Activated B cell treated with CpG ODN at 0.5 μM for 24 hours (primary cell): ENCODE measurements around the gene TMPRSS6. TPM values are rescaled to one million over a fixed set of nuclear protein-coding genes. Genes with fewer than 3 reads are reported as not detected.

Source experiments
- ATAC-seq: fragments of 200-7000 bp; cut with Tn5 transposase; one replicate; pipeline ENCODE4 v1.10.0; 2021; ENCODE audit warnings: low read depth, mild to moderate bottlenecking, moderate library complexity
- CTCF ChIA-PET: fragments of 350-600 bp; sonication (Branson Sonifier 250); formaldehyde crosslinking; loops from one replicate; lab custom pipeline; 2021; ENCODE audit warnings: antibody characterized with exemption; lab: Charles Lee
- POLR2A ChIA-PET: fragments of 350-600 bp; sonication (Branson Sonifier 250); formaldehyde crosslinking; loops from one replicate; lab custom pipeline; 2021; ENCODE audit warnings: antibody characterized with exemption; lab: Charles Lee
- DNase-seq: peaks from one replicate; pipeline ENCODE4 v3.0.0; 2022
- H3K27ac Mint-ChIP-seq: one replicate; pipeline ENCODE4 v1.8.0; 2020; ENCODE audit warnings: mixed read lengths
- H3K27me3 Mint-ChIP-seq: one replicate; pipeline ENCODE4 v1.8.0; 2021; ENCODE audit warnings: mixed read lengths
- H3K36me3 Mint-ChIP-seq: one replicate; pipeline ENCODE4 v1.8.0; 2021; ENCODE audit warnings: low read depth, mixed read lengths
- H3K4me1 Mint-ChIP-seq: one replicate; pipeline ENCODE4 v1.8.0; 2021; ENCODE audit warnings: mixed read lengths
- H3K4me3 Mint-ChIP-seq: one replicate; pipeline ENCODE4 v1.8.0; 2020; ENCODE audit warnings: mild to moderate bottlenecking, mixed read lengths
- H3K9me3 Mint-ChIP-seq: one replicate; pipeline ENCODE4 v1.8.0; 2020; ENCODE audit warnings: mixed read lengths
- intact Hi-C: fragments of 100-400 bp; cut with micrococcal nuclease; formaldehyde crosslinking; loops from one replicate; pipeline ENCODE4 v1.15.1; 2024
- total RNA-seq: library from RNA; stranded (reverse); gene quantifications from 2 replicates; pipeline ENCODE4 v1.2.3, GENCODE V29; 2022
- TF ChIP-seq, protein P1 (sequence below): fragments of 200-600 bp; IDR thresholded peaks from one replicate; pipeline ENCODE4 v1.8.0; 2022; ENCODE audit warnings: antibody characterized with exemption, mild to moderate bottlenecking

TMPRSS6 gene
- total RNA-seq, 1 donor from 2014 or later = 5.4 TPM

DNA sequence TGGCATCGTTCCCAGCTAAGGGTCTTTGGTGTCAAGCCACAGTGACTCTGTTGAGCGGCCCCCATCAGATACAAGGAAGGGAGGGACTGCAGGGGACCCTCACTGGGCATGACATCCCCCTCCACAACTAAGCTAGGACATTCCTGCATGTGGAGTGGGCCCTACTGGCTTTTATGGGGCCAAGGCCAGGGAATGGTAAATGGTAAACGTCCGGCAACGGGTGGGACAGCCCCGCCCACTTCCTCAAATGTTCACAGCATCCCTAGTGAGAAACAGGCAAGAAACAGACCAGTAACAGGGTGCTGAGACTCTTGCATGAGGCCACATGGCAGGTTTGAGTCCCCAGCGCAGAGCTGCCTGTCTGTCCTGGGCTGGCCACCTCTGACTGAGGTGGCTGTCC, 4.4 kb downstream of the TMPRSS6 start:
- H3K27ac Mint-ChIP-seq = no peak overlapping the region
- H3K36me3 Mint-ChIP-seq = no peaks in the 10 kb centered on the region
- intact Hi-C loops = no loop called here
- TF ChIP-seq, protein P1, sequence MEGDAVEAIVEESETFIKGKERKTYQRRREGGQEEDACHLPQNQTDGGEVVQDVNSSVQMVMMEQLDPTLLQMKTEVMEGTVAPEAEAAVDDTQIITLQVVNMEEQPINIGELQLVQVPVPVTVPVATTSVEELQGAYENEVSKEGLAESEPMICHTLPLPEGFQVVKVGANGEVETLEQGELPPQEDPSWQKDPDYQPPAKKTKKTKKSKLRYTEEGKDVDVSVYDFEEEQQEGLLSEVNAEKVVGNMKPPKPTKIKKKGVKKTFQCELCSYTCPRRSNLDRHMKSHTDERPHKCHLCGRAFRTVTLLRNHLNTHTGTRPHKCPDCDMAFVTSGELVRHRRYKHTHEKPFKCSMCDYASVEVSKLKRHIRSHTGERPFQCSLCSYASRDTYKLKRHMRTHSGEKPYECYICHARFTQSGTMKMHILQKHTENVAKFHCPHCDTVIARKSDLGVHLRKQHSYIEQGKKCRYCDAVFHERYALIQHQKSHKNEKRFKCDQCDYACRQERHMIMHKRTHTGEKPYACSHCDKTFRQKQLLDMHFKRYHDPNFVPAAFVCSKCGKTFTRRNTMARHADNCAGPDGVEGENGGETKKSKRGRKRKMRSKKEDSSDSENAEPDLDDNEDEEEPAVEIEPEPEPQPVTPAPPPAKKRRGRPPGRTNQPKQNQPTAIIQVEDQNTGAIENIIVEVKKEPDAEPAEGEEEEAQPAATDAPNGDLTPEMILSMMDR = no peak
- no peak for ATAC-seq
- no peaks in the 10 kb centered on the region for H3K9me3 Mint-ChIP-seq
- no peak for DNase-seq
- peaks cover 12% of the 10 kb centered on the region for H3K4me1 Mint-ChIP-seq
- ChIA-PET CTCF (no interaction called here), POLR2A (no interaction called here)
- peaks cover 3% of the 10 kb centered on the region for H3K27me3 Mint-ChIP-seq
- H3K4me3 Mint-ChIP-seq = no peak overlapping the region

DNA sequence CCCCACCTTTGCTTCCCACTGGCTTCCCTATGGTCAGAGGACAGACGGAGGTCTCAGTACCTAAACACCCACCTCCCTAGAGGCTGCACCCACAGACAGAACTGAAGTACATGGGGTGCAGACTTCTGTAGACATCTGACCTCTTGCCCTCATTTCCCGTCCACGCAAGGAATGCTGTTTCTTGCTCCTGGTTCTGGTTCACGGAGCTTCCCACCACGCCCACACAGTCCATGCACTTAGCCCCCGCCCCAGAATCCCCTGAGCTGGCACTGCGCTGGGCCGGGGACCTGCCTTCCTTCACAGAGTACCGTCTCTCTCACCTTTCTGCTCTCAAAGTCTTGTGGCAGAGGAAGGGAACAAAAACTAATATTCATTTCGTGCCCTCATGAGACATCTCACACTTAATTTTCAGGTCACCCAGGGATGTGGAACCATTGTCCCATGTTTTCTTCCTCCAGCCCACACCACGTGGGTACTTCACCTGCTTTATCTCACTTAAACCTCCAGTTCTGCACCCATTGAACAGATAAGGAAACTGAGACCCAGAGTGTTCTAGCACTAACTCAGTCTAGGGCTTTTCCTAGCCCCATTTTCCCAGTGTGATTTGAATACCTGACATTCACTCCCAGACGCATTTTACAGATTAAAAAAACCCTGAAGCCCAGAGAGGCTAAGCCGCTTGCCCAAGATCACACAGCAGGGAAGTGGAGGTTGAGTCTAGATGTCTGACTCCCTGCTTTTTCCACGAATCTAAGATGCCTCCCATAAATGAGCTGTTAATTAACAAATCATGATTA, 5.7 kb downstream of the TMPRSS6 start:
- no peaks in the 10 kb centered on the region for H3K9me3 Mint-ChIP-seq
- DNase-seq = no peak
- no peak for ATAC-seq
- intact Hi-C loops = no loop called here
- ChIA-PET CTCF (no interaction called here), POLR2A (no interaction called here)
- H3K27ac Mint-ChIP-seq = no peak overlapping the region
- peaks cover 15% of the 10 kb centered on the region for H3K4me1 Mint-ChIP-seq
- peaks cover 3% of the 10 kb centered on the region for H3K27me3 Mint-ChIP-seq
- H3K4me3 Mint-ChIP-seq = no peak overlapping the region
- H3K36me3 Mint-ChIP-seq = no peaks in the 10 kb centered on the region
- TF ChIP-seq, protein P1 = no peak

DNA sequence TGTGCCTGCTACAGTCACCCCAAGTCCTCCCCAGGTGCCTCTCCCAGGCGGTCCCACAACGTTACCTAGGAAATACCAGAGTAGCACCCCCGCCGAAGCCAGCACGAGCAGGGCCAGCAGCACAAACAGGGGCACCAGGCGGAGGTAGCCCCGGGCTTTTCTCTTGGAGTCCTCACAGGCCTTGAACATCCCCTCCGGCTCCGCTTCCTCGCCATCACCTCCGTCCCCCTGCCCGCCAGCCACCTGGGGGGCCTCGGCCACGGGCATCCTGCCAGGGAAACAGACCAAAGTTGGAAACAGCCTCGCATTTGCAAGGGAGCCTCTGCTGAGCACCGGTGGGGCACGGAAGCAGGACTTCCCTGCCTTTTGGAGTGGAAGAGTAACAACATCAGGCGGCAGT, 6.4 kb downstream of the TMPRSS6 start:
- POLR2A ChIA-PET = no interaction called here

DNA sequence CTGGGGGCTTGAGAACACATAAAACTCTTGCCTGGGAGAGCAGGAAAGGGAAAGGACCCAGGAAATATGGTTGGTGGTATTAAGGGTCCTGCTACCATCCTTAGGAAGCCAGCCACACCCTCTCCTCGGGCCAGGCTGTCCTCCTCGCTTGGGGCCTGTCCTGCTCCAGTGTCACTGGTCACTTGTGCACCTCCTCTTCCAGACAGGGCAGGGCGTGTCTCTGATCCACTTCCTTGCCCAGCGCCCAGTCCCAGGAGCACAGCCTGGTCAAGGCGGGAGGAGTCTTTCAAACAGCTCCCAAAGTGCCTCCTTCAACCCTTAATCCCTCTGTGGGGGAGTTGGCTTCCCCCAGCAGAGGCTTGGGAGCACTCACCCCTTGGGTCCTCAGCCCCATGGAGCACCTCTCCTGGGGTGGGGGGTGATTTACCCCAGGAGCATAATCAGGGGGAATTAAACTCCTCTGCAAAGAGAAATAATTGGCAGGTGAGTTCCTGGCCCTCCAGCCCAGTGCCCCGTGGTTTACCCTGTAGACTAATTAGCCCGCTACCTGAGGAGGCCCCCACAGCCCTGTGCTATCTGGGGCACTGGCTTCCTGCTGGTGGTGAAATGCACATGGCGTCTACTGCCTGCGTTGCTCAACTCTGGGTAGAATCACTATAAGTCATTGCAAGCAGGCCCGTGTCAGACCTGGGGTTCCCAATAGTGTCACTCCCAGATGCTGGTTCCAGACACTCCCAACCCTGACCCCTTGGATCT, 8.0 kb downstream of the TMPRSS6 start:
- Mint-ChIP-seq H3K36me3 (no peaks in the 10 kb centered on the region), H3K27me3 (peaks cover 13% of the 10 kb centered on the region), H3K27ac (no peak overlapping the region), H3K4me1 (peaks cover 15% of the 10 kb centered on the region), H3K4me3 (no peak overlapping the region), H3K9me3 (no peaks in the 10 kb centered on the region)
- ChIA-PET POLR2A (no interaction called here), CTCF (no interaction called here)
- ATAC-seq = no peak
- TF ChIP-seq, protein P1 = no peak
- DNase-seq = no peak
- intact Hi-C loops = no loop called here

More for the DNA sequence above, 6.4 kb downstream of the TMPRSS6 start:
- intact Hi-C loops = no loop called here
- peaks cover 9% of the 10 kb centered on the region for H3K27me3 Mint-ChIP-seq
- ATAC-seq (no peak), DNase-seq (no peak)
- peaks cover 15% of the 10 kb centered on the region for H3K4me1 Mint-ChIP-seq
- H3K4me3 Mint-ChIP-seq = no peak overlapping the region
- CTCF ChIA-PET = no interaction called here
- no peak overlapping the region for H3K27ac Mint-ChIP-seq
- TF ChIP-seq, protein P1 = no peak
- H3K9me3 Mint-ChIP-seq = no peaks in the 10 kb centered on the region
- H3K36me3 Mint-ChIP-seq = no peaks in the 10 kb centered on the region

DNA sequence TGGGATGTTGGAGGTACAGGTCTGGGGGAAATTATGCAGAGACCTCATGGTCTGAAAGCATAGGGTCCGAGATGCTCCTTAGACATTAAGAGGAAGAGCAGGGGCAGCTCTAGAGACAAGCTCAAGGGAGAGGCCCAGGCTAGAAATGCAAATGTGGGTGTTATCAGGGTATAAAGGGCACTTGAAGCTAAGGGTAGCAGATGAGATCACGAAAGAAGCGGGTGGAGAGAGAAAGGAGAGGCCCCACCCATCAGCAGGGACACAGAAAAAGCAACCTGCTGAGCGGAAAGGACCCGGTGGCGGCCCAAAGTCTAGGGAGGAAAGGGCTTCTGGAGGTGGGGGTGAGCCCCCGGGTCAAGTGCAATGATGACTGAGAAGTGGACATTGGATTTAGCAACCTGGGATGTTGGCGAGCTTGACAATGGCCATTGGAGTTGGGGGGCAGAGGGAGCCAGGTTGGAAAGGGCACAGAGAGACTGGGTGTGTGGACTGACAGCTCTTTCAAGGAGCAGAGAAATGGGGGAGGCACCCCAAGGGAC, 8.9 kb downstream of the TMPRSS6 start:
- no peak overlapping the region for H3K27ac Mint-ChIP-seq
- ChIA-PET POLR2A (no interaction called here), CTCF (no interaction called here)

More for the DNA sequence above, 8.9 kb downstream of the TMPRSS6 start:
- Mint-ChIP-seq H3K9me3 (no peaks in the 10 kb centered on the region), H3K4me1 (peaks cover 15% of the 10 kb centered on the region), H3K36me3 (no peaks in the 10 kb centered on the region), H3K27me3 (peaks cover 18% of the 10 kb centered on the region), H3K4me3 (no peak overlapping the region)
- ATAC-seq = peak; percentile 80
- no peak for DNase-seq
- TF ChIP-seq, protein P1 = no peak
- intact Hi-C loops = no loop called here
